GM19035 (cell line): ENCODE data around the gene KLHL9.
A peak's percentile ranks its signal among the peaks of the same experiment; 100 is the strongest.
"Not testable (repeated sequence)": the region's sequence is repeated elsewhere in the genome, so short reads cannot be mapped to it uniquely, and the experiment has no call there.

Experiments used
- ATAC-seq: cut with Tn5 transposase; IDR thresholded peaks from one replicate; pipeline ENCODE4 v1.9.1; 2021; ENCODE audit not compliant: unreplicated experiment

KLHL9 gene

GRCh38 chr9:21334701-21335632, at the start of gene KLHL9:
TSS of gene KLHL9 (minus strand) at chr9:21335404. CDS start at chr9:21334859, 545 bp downstream.
- peak; percentile 91 for ATAC-seq

GRCh38 chr9:21383627-21384026, 48.4 kb upstream of the KLHL9 start:
- no peak for ATAC-seq

- peak; percentile 99 for ATAC-seq
Observed at GRCh38 chr9:21381448-21382339, 46.5 kb upstream of the KLHL9 start.

GRCh38 chr9:21371467-21371866, 36.3 kb upstream of the KLHL9 start:
- ATAC-seq, result not testable (repeated sequence)

GRCh38 chr9:21367957-21368356, 32.8 kb upstream of the KLHL9 start, which contains the start of gene IFNA13:
TSS of gene IFNA13 (minus strand) at chr9:21368057. CDS start at chr9:21368010, 47 bp downstream.
- no peak for ATAC-seq

GRCh38 chr9:21367169-21367568, 32.0 kb upstream of the KLHL9 start:
- not testable (repeated sequence) for ATAC-seq

- no peak for ATAC-seq
Observed at GRCh38 chr9:21362287-21362686, 27.1 kb upstream of the KLHL9 start.

GRCh38 chr9:21357479-21358460, 22.6 kb upstream of the KLHL9 start:
- ATAC-seq, result peak; percentile 89

- ATAC-seq, result no peak
Observed at GRCh38 chr9:21350787-21351186, 15.6 kb upstream of the KLHL9 start, which contains the start of gene IFNA6. TSS of gene IFNA6 (minus strand) at chr9:21350887. CDS start at chr9:21350887, 0 bp downstream.

GRCh38 chr9:21348430-21348970, 13.3 kb upstream of the KLHL9 start:
- ATAC-seq, result no peak

- ATAC-seq, result no peak
Observed at GRCh38 chr9:21340735-21341134, 5.5 kb upstream of the KLHL9 start.

- ATAC-seq, result no peak
Observed at GRCh38 chr9:21336457-21336856, 1.3 kb upstream of the KLHL9 start.

- no peak for ATAC-seq
Observed at GRCh38 chr9:21333226-21333625, 2.0 kb downstream of the KLHL9 start.

- no peak for ATAC-seq
Observed at GRCh38 chr9:21331676-21332402, 3.4 kb downstream of the KLHL9 start.

GRCh38 chr9:21326526-21327139, 8.6 kb downstream of the KLHL9 start:
- ATAC-seq, result peak; percentile 91

- ATAC-seq, result no peak
Observed at GRCh38 chr9:21324047-21324446, 11.2 kb downstream of the KLHL9 start.

- no peak for ATAC-seq
Observed at GRCh38 chr9:21322911-21323461, 12.2 kb downstream of the KLHL9 start.

- no peak for ATAC-seq
Observed at GRCh38 chr9:21320465-21320864, 14.7 kb downstream of the KLHL9 start.
